ENCODE results near the gene VPS11.

- TF ChIP-seq, protein P1, sequence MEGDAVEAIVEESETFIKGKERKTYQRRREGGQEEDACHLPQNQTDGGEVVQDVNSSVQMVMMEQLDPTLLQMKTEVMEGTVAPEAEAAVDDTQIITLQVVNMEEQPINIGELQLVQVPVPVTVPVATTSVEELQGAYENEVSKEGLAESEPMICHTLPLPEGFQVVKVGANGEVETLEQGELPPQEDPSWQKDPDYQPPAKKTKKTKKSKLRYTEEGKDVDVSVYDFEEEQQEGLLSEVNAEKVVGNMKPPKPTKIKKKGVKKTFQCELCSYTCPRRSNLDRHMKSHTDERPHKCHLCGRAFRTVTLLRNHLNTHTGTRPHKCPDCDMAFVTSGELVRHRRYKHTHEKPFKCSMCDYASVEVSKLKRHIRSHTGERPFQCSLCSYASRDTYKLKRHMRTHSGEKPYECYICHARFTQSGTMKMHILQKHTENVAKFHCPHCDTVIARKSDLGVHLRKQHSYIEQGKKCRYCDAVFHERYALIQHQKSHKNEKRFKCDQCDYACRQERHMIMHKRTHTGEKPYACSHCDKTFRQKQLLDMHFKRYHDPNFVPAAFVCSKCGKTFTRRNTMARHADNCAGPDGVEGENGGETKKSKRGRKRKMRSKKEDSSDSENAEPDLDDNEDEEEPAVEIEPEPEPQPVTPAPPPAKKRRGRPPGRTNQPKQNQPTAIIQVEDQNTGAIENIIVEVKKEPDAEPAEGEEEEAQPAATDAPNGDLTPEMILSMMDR (IDR thresholded peaks at IDR 0.05; ENCODE audit: low read depth, low read length) = no peak
- TF ChIP-seq POLR2A (IDR thresholded peaks at IDR 0.05; ENCODE audit: extremely low read depth, insufficient read length) = no peak
- TF ChIP-seq, protein P2, sequence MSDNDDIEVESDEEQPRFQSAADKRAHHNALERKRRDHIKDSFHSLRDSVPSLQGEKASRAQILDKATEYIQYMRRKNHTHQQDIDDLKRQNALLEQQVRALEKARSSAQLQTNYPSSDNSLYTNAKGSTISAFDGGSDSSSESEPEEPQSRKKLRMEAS (IDR thresholded peaks at IDR 0.05; ENCODE audit: low read depth, low read length) = no peak
- TF ChIP-seq MYC (IDR thresholded peaks at IDR 0.05; ENCODE audit: low read depth, low read length) = no peak
These were observed 24.6 kb downstream of the VPS11 start for GRCh38 chr11:119091966-119092879.

Measured in NB4 (cell line).